Measurements from ENCODE around the gene CFAP70.
"Not testable (repeated sequence)": the region's sequence is repeated elsewhere in the genome, so short reads cannot be mapped to it uniquely, and the experiment has no call there.

The CFAP70 gene

DNA sequence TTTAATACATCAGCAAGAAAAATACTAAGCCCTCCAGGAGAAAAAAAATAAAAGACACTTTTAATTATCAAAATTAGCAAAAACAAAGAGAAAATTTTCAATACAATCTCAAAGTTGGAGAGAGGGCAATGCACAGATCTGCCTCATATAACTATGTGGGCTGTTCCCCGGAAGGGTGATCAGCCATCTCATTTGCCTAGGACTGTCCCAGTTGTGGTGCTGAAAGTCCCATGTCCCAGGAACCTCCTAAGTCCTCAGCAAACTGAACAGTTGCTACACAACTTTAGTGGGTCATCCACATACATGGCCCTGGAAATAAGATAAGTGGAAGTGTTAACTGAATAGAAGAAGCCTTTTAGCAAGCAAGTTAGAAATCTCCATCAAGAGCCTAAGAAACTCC, 14.4 kb downstream of the CFAP70 start:
- Histone ChIP-seq H3K36me3 (ENCODE audit: control insufficient read depth in 1 of 2, insufficient read depth in 2 of 2, low read length in 2 of 2) (peaks cover 0 to 5% of the 10 kb centered on the region in 2 donors), H3K4me1 (ENCODE audit: control insufficient read depth in 1 of 2, insufficient read depth in 2 of 2, low read length in 2 of 2) (no peaks in the 10 kb centered on the region), H3K4me3 (ENCODE audit: low read depth in 1 of 2, low read length in 2 of 2) (no peak overlapping the region), H3K9ac (ENCODE audit: low read depth in 1 of 2, low read length in 2 of 2) (no peak overlapping the region), H3K9me3 (ENCODE audit: control insufficient read depth in 1 of 2, low read length in 2 of 2) (no peaks in the 10 kb centered on the region), H3K27ac (ENCODE audit: low read depth, low read length) (no peak overlapping the region), H3K27me3 (ENCODE audit: control insufficient read depth in 1 of 2, insufficient read depth in 2 of 2, low read length in 2 of 2) (no peaks in the 10 kb centered on the region)

DNA sequence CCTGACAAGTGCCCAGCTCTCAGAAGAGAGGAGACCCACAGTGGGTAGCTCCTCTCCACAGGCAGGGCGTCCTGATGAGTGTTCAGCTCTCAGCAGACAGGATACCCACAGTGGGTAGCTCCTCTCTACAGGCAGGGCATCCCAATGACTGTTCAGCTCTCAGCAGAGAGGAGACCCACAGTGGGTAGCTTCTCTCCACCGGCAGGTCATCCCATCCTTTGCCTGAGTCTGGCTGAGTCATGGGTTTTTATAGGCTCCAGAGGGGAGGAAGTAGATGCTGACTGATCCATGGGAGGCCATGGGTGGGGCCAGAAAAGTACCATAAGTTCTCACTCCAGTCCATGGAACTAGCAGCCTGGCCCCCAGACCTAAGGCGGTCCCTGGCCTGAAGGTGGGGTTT, 18.5 kb downstream of the CFAP70 start:
- H3K4me3 ChIP-seq (ENCODE audit: low read depth in 1 of 2, low read length in 2 of 2) = no peak overlapping the region

DNA sequence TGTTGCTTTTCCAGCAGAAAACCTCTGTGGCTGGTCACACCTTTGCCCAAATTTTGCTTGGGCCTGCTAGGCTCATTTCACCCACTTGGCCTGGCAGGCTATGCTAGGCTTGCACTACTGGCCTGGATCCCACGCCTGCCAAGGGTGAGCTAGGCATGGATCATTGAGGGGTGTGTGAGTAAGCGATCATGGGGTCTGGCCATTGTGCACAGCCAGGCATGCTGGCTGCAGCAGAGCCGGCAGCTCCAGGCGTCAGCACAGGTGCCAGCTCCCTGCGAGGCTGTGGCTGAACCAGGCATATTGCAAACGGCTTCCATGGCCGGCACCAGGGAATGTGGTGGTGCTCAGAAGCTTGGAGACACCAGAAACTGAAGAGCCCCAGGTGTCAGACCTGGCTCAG, 19.2 kb downstream of the CFAP70 start:
- H3K4me1 ChIP-seq (ENCODE audit: control insufficient read depth in 1 of 2, insufficient read depth in 2 of 2, low read length in 2 of 2) = no peaks in the 10 kb centered on the region
- no peaks in the 10 kb centered on the region for H3K9me3 ChIP-seq (ENCODE audit: control insufficient read depth in 1 of 2, low read length in 2 of 2)
- no peaks in the 10 kb centered on the region for H3K36me3 ChIP-seq (ENCODE audit: control insufficient read depth in 1 of 2, insufficient read depth in 2 of 2, low read length in 2 of 2)
- H3K4me3 ChIP-seq (ENCODE audit: low read depth in 1 of 2, low read length in 2 of 2) = no peak overlapping the region
- H3K27me3 ChIP-seq (ENCODE audit: control insufficient read depth in 1 of 2, insufficient read depth in 2 of 2, low read length in 2 of 2) = no peaks in the 10 kb centered on the region
- no peak overlapping the region for H3K27ac ChIP-seq (ENCODE audit: low read depth, low read length)
- H3K9ac ChIP-seq (ENCODE audit: low read depth in 1 of 2, low read length in 2 of 2) = no peak overlapping the region

More for the DNA sequence above, 18.5 kb downstream of the CFAP70 start:
- no peak overlapping the region for H3K9ac ChIP-seq (ENCODE audit: low read depth in 1 of 2, low read length in 2 of 2)
- H3K27me3 ChIP-seq (ENCODE audit: control insufficient read depth in 1 of 2, insufficient read depth in 2 of 2, low read length in 2 of 2) = no peaks in the 10 kb centered on the region
- no peak overlapping the region for H3K27ac ChIP-seq (ENCODE audit: low read depth, low read length)
- H3K4me1 ChIP-seq (ENCODE audit: control insufficient read depth in 1 of 2, insufficient read depth in 2 of 2, low read length in 2 of 2) = no peaks in the 10 kb centered on the region
- H3K9me3 ChIP-seq (ENCODE audit: control insufficient read depth in 1 of 2, low read length in 2 of 2) = no peaks in the 10 kb centered on the region
- no peaks in the 10 kb centered on the region for H3K36me3 ChIP-seq (ENCODE audit: control insufficient read depth in 1 of 2, insufficient read depth in 2 of 2, low read length in 2 of 2)

DNA sequence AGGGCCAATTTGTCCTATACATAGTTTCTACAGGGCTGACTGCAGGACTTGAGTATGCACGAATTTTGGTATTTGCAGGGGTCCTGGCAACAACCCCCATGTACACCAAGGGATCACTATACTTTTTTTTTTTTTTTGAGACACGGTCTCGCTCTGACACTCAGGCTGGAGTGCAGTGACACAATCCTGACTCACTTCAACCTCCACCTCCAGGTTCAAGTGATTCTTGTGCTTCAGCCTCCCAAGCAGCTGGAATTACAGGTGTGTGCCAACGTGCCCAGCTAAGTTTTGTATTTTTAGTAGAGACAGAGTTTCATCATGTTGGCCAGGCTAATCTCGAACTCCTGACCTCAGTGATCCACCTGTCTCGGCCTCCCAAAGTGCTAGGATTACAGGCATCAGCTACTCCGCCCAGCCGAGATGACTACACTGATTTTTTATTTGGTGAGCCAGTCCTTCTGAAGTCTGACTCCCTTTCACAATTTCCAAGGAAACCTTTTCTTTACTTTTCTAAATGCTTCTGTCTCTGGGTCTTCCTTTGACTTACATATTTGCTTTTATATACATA, 19.8 kb downstream of the CFAP70 start:
- Histone ChIP-seq H3K9ac (ENCODE audit: low read depth in 1 of 2, low read length in 2 of 2) (no peak overlapping the region), H3K4me1 (ENCODE audit: control insufficient read depth in 1 of 2, insufficient read depth in 2 of 2, low read length in 2 of 2) (no peaks in the 10 kb centered on the region), H3K27me3 (ENCODE audit: control insufficient read depth in 1 of 2, insufficient read depth in 2 of 2, low read length in 2 of 2) (no peaks in the 10 kb centered on the region), H3K36me3 (ENCODE audit: control insufficient read depth in 1 of 2, insufficient read depth in 2 of 2, low read length in 2 of 2) (no peaks in the 10 kb centered on the region), H3K27ac (ENCODE audit: low read depth, low read length) (no peak overlapping the region), H3K4me3 (ENCODE audit: low read depth in 1 of 2, low read length in 2 of 2) (no peak overlapping the region), H3K9me3 (ENCODE audit: control insufficient read depth in 1 of 2, low read length in 2 of 2) (no peaks in the 10 kb centered on the region)

DNA sequence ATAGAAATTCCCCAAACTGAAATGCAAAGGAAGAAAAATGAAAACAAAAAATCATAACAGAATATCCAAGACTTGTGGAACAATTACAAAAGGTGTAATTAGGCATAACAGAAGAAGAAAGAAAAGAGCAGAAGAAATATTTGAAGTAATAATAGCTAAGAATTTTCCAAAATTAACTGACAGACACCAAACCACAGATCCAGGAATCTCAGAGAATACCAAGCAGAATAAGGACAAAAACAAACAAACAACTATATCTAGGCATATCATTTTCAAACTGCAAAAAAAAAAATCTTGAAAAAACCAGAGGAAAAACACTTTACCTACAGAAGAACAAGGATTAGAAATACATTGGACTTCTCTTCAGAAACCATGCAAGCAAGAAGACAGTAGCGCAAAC, 25.5 kb downstream of the CFAP70 start:
- Histone ChIP-seq H3K9me3 (ENCODE audit: control insufficient read depth in 1 of 2, low read length in 2 of 2) (no peaks in the 10 kb centered on the region), H3K27ac (ENCODE audit: low read depth, low read length) (no peak overlapping the region), H3K36me3 (ENCODE audit: control insufficient read depth in 1 of 2, insufficient read depth in 2 of 2, low read length in 2 of 2) (no peaks in the 10 kb centered on the region), H3K4me3 (ENCODE audit: low read depth in 1 of 2, low read length in 2 of 2) (no peak overlapping the region), H3K4me1 (ENCODE audit: control insufficient read depth in 1 of 2, insufficient read depth in 2 of 2, low read length in 2 of 2) (no peaks in the 10 kb centered on the region), H3K27me3 (ENCODE audit: control insufficient read depth in 1 of 2, insufficient read depth in 2 of 2, low read length in 2 of 2) (no peaks in the 10 kb centered on the region), H3K9ac (ENCODE audit: low read depth in 1 of 2, low read length in 2 of 2) (no peak overlapping the region)

DNA sequence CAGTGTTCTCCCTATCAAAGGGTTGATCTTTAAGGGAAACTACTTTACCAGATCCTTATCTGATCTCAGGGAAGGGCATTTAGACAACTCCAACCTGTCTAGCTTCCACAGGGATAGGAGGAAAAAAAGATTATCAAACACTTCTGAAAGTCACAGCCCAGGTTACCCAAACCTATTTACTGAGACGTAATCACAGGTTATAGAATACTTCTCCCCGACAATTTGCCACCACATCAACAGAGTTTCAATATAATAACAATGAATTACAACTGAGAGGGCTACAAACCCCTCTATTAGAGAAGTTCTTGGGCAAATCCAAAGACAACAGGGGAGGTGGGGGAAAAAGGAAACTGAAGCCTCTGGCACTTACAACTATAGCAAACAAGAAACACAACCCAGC, 26.3 kb downstream of the CFAP70 start:
- H3K36me3 ChIP-seq (ENCODE audit: control insufficient read depth in 1 of 2, insufficient read depth in 2 of 2, low read length in 2 of 2) = no peaks in the 10 kb centered on the region
- no peaks in the 10 kb centered on the region for H3K9me3 ChIP-seq (ENCODE audit: control insufficient read depth in 1 of 2, low read length in 2 of 2)
- H3K4me3 ChIP-seq (ENCODE audit: low read depth in 1 of 2, low read length in 2 of 2) = no peak overlapping the region
- no peaks in the 10 kb centered on the region for H3K27me3 ChIP-seq (ENCODE audit: control insufficient read depth in 1 of 2, insufficient read depth in 2 of 2, low read length in 2 of 2)
- H3K27ac ChIP-seq (ENCODE audit: low read depth, low read length) = no peak overlapping the region
- no peaks in the 10 kb centered on the region for H3K4me1 ChIP-seq (ENCODE audit: control insufficient read depth in 1 of 2, insufficient read depth in 2 of 2, low read length in 2 of 2)
- no peak overlapping the region for H3K9ac ChIP-seq (ENCODE audit: low read depth in 1 of 2, low read length in 2 of 2)

DNA sequence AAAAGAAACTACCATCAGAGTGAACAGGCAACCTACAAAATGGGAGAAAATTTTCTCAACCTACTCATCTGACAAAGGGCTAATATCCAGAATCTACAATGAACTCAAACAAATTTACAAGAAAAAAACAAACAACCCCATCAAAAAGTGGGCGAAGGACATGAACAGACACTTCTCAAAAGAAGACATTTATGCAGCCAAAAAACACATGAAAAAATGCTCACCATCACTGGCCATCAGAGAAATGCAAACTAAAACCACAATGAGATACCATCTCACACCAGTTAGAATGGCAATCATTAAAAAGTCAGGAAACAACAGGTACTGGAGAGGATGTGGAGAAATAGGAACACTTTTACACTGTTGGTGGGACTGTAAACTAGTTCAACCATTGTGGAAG, 30.1 kb downstream of the CFAP70 start:
- H3K4me3 ChIP-seq (ENCODE audit: low read depth in 1 of 2, low read length in 2 of 2); H3K4me1 ChIP-seq (ENCODE audit: control insufficient read depth in 1 of 2, insufficient read depth in 2 of 2, low read length in 2 of 2); H3K9ac ChIP-seq (ENCODE audit: low read depth in 1 of 2, low read length in 2 of 2); H3K9me3 ChIP-seq (ENCODE audit: control insufficient read depth in 1 of 2, low read length in 2 of 2); H3K36me3 ChIP-seq (ENCODE audit: control insufficient read depth in 1 of 2, insufficient read depth in 2 of 2, low read length in 2 of 2); H3K27me3 ChIP-seq (ENCODE audit: control insufficient read depth in 1 of 2, insufficient read depth in 2 of 2, low read length in 2 of 2); H3K27ac ChIP-seq (ENCODE audit: low read depth, low read length): not testable (repeated sequence)

DNA sequence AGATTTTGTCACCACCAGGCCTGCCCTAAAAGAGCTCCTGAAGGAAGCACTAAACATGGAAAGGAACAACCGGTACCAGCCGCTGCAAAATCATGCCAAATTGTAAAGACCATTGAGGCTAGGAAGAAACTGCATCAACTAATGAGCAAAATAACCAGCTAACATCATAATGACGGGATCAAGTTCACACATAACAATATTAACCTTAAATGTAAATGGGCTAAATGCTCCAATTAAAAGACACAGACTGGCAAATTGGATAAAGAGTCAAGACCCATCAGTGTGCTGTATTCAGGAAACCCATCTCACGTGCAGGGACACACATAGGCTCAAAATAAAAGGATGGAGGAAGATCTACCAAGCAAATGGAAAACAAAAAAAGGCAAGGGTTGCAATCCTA, 33.4 kb downstream of the CFAP70 start:
- H3K4me1 ChIP-seq (ENCODE audit: control insufficient read depth in 1 of 2, insufficient read depth in 2 of 2, low read length in 2 of 2); H3K27me3 ChIP-seq (ENCODE audit: control insufficient read depth in 1 of 2, insufficient read depth in 2 of 2, low read length in 2 of 2); H3K27ac ChIP-seq (ENCODE audit: low read depth, low read length); H3K4me3 ChIP-seq (ENCODE audit: low read depth in 1 of 2, low read length in 2 of 2); H3K9ac ChIP-seq (ENCODE audit: low read depth in 1 of 2, low read length in 2 of 2); H3K9me3 ChIP-seq (ENCODE audit: control insufficient read depth in 1 of 2, low read length in 2 of 2); H3K36me3 ChIP-seq (ENCODE audit: control insufficient read depth in 1 of 2, insufficient read depth in 2 of 2, low read length in 2 of 2): not testable (repeated sequence)

DNA sequence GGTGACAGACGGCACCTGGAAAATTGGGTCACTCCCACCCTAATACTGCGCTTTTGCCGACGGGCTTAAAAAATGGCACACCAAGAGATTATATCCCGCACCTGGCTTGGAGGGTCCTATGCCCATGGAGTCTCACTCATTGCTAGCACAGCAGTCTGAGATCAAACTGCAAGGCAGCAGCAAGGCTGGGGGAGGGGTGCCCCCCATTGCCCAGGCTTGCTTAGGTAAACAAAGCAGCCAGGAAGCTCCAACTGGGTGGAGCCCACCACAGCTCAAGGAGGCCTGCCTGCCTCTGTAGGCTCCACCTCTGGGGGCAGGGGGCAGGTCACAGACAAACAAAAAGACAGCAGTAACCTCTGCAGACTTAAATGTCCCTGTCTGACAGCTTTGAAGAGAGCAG, 35.1 kb downstream of the CFAP70 start:
- not testable (repeated sequence) for H3K27ac ChIP-seq (ENCODE audit: low read depth, low read length); H3K4me3 ChIP-seq (ENCODE audit: low read depth in 1 of 2, low read length in 2 of 2); H3K4me1 ChIP-seq (ENCODE audit: control insufficient read depth in 1 of 2, insufficient read depth in 2 of 2, low read length in 2 of 2); H3K9me3 ChIP-seq (ENCODE audit: control insufficient read depth in 1 of 2, low read length in 2 of 2); H3K9ac ChIP-seq (ENCODE audit: low read depth in 1 of 2, low read length in 2 of 2); H3K36me3 ChIP-seq (ENCODE audit: control insufficient read depth in 1 of 2, insufficient read depth in 2 of 2, low read length in 2 of 2); H3K27me3 ChIP-seq (ENCODE audit: control insufficient read depth in 1 of 2, insufficient read depth in 2 of 2, low read length in 2 of 2)

DNA sequence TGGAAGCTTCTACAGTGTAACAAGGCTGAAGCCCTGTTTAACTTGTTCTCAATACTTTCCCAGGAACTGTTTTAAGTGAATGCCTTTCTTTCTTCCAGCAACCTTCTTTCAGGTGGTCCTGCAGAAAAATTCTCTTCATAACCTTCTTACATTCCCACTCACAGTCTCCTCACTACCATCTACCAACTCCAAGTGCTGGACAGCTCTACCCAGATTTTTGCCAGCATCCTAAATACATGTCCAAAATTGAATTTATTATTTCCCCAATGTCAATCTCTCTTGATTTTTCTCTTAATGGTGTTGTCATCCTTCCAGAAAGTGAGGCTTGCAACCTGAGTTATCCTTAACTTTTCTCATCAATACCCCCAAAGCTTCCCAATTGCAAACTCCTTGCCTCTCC, 48.2 kb downstream of the CFAP70 start:
- no peak overlapping the region for H3K27ac ChIP-seq (ENCODE audit: low read depth, low read length)
- no peaks in the 10 kb centered on the region for H3K36me3 ChIP-seq (ENCODE audit: control insufficient read depth in 1 of 2, insufficient read depth in 2 of 2, low read length in 2 of 2)
- peaks cover 7 to 15% of the 10 kb centered on the region in 2 donors for H3K9me3 ChIP-seq (ENCODE audit: control insufficient read depth in 1 of 2, low read length in 2 of 2)
- H3K27me3 ChIP-seq (ENCODE audit: control insufficient read depth in 1 of 2, insufficient read depth in 2 of 2, low read length in 2 of 2) = no peaks in the 10 kb centered on the region
- H3K4me3 ChIP-seq (ENCODE audit: low read depth in 1 of 2, low read length in 2 of 2) = no peak overlapping the region
- H3K9ac ChIP-seq (ENCODE audit: low read depth in 1 of 2, low read length in 2 of 2) = no peak overlapping the region
- H3K4me1 ChIP-seq (ENCODE audit: control insufficient read depth in 1 of 2, insufficient read depth in 2 of 2, low read length in 2 of 2) = no peaks in the 10 kb centered on the region

DNA sequence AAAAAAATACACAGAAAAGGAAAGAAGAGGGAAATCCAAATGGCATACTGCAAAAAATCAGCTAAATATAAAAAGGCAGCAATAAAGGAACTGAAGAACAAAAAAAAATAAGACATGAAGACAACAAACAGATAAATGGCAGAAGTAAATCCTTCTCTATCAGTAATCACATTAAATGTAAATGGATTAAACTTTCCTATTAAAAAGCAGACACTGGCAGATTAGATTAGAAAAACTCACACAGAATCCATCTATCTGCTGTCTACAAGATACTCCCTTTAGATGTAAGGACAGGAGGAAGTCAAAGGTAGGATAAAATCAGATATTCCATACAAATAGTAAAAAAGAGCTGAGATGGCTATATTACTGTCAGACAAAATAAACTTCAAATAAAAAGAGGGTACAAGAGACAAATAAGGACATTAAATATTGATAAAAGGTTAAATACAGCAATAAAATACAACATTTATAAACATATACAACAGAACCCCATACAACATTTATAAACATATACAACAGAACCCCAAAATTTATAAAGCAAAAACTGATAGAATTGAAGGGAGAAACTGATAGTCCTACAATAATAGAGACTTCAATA, 51.4 kb downstream of the CFAP70 start:
- no peak overlapping the region for H3K27ac ChIP-seq (ENCODE audit: low read depth, low read length)

More for the DNA sequence above, 51.4 kb downstream of the CFAP70 start:
- peaks cover 7 to 15% of the 10 kb centered on the region in 2 donors for H3K9me3 ChIP-seq (ENCODE audit: control insufficient read depth in 1 of 2, low read length in 2 of 2)
- H3K36me3 ChIP-seq (ENCODE audit: control insufficient read depth in 1 of 2, insufficient read depth in 2 of 2, low read length in 2 of 2) = no peaks in the 10 kb centered on the region
- no peak overlapping the region for H3K9ac ChIP-seq (ENCODE audit: low read depth in 1 of 2, low read length in 2 of 2)
- H3K4me3 ChIP-seq (ENCODE audit: low read depth in 1 of 2, low read length in 2 of 2) = no peak overlapping the region
- no peaks in the 10 kb centered on the region for H3K4me1 ChIP-seq (ENCODE audit: control insufficient read depth in 1 of 2, insufficient read depth in 2 of 2, low read length in 2 of 2)
- H3K27me3 ChIP-seq (ENCODE audit: control insufficient read depth in 1 of 2, insufficient read depth in 2 of 2, low read length in 2 of 2) = no peaks in the 10 kb centered on the region
